ENCODE measurements around the gene PRUNE1.

The PRUNE1 gene

DNA sequence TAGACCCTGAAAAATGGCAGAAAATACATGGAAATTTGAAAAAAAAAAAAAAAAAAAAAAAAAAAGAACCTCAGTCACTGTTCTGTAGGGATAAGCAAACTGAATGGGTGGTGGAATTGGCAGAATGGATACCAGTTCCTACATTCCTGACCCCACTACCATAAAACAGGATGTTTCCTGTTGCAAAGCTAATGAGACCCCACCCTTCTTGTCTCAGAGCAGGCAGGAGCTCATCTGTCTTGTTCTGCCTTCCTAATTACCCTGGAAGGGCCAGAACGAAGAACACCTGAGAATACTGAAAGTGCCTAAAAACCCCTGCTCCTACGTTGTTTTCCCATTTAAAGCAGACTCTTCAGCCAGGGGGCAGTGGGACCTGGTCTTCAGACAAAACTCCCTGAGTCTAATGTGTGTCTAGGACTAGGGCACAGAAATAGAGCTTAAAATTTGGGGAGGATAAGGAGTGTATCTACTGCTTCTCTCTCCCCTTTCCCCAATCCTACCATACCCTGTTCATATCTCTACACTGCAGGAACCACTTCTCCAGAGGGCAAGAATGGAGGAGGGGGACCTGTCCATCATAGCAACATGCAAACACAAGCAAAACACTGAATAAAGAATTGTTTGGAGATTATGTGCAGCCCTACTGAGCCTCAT lies 43.2 kb downstream of the PRUNE1 start:
- no peak for DNase-seq (ENCODE audit: insufficient read length, low spot score)
- FAIRE-seq, result no peak
- TF ChIP-seq, protein P1, sequence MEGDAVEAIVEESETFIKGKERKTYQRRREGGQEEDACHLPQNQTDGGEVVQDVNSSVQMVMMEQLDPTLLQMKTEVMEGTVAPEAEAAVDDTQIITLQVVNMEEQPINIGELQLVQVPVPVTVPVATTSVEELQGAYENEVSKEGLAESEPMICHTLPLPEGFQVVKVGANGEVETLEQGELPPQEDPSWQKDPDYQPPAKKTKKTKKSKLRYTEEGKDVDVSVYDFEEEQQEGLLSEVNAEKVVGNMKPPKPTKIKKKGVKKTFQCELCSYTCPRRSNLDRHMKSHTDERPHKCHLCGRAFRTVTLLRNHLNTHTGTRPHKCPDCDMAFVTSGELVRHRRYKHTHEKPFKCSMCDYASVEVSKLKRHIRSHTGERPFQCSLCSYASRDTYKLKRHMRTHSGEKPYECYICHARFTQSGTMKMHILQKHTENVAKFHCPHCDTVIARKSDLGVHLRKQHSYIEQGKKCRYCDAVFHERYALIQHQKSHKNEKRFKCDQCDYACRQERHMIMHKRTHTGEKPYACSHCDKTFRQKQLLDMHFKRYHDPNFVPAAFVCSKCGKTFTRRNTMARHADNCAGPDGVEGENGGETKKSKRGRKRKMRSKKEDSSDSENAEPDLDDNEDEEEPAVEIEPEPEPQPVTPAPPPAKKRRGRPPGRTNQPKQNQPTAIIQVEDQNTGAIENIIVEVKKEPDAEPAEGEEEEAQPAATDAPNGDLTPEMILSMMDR (IDR thresholded peaks at IDR 0.05; ENCODE audit: insufficient read depth, missing control alignments), result no peak

DNA sequence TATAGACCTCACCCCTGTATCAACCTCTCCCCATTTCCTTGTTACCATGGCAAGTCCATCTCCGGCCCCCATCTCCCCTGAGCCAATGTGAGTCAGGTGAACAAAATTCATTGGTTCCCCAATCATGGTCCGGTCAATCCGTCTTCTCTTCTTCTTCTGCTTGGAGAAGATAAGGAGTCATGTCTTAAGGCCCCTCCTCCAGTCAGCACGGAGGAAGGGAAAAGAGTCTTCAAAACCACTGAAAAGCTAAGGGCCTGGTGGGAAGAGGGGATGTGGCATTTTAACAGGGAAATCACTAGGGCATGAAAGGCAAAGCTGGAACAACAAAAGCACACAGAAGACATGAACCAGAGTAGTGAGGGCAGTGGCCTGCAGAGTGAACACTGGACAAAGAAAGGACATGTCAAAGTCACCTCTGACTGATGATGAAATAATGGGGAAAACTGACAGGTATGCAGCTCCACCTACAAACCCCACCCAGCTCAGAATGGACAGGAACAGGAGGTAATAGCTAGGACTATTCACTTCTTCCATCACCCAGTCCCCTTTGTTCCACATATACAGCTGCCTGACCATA lies 46.8 kb downstream of the PRUNE1 start:
- no peak for DNase-seq (ENCODE audit: insufficient read length, low spot score)
- FAIRE-seq, result no peak
- TF ChIP-seq, protein P1 (IDR thresholded peaks at IDR 0.05; ENCODE audit: insufficient read depth, missing control alignments), result no peak

DNA sequence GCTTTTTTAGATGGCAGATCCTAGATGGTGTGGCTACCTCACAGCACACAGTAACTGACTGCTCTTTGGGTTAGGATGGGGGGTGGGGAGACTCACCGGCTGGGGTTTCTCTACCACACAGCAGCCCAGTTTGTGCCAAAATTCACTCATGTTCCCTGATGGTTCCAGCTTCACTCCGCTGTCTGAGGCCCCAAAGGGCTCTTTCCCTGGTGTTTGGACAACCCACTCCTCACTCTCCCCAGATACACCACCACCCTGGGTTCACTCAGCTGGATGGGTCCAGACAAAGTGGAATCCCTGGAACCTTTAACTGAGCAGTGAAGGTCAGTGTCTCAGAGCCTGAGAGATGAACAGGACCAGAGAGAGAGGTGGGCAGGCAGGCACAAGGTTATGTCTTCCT lies 47.3 kb downstream of the PRUNE1 start:
- no peak for DNase-seq (ENCODE audit: insufficient read length, low spot score)
- TF ChIP-seq, protein P1 (IDR thresholded peaks at IDR 0.05; ENCODE audit: insufficient read depth, missing control alignments), result no peak
- no peak for FAIRE-seq

DNA sequence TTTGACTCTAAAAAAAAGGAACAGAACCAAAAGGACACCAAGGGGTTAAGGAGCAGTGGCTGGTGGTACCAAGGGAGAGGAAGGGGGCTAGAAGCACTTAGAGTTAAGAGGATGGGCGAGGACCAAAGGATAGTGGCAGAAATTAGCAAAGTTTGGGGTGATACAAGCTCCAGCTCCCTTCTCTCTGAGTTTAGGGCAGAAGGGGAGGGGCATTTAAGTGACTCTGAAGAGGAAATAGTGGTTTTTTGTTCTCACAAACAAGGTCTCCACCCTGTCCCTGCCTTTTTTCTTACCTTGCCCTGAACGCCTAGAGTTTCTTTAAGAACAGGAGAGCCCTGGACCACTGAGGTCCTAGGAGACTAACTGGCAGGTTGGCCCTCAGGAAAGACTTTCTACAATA lies 47.9 kb downstream of the PRUNE1 start:
- FAIRE-seq (no peak), DNase-seq (ENCODE audit: insufficient read length, low spot score) (no peak)
- TF ChIP-seq, protein P1 (IDR thresholded peaks at IDR 0.05; ENCODE audit: insufficient read depth, missing control alignments), result no peak

DNA sequence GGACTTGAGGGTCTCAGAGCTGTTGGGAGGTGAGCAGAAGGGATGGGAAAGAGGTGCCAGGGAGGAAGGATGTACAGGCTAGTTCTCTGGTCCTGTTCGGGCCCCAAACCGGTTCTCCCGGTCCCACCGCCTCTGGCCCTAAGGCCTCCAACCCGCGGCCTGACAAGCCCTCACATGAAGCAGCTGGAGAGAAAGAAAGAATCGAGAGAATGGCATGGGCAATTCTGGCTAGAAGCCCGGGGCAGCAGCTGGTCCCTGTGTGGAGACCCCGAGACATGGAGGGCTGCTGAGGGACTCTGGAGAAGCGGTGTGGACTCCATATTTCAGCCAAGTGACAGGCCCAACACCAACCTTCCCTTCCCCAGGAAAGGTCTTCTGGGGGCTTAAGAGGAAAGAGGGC lies 50.4 kb downstream of the PRUNE1 start:
- DNase-seq (ENCODE audit: insufficient read length, low spot score) (no peak), FAIRE-seq (no peak)

DNA sequence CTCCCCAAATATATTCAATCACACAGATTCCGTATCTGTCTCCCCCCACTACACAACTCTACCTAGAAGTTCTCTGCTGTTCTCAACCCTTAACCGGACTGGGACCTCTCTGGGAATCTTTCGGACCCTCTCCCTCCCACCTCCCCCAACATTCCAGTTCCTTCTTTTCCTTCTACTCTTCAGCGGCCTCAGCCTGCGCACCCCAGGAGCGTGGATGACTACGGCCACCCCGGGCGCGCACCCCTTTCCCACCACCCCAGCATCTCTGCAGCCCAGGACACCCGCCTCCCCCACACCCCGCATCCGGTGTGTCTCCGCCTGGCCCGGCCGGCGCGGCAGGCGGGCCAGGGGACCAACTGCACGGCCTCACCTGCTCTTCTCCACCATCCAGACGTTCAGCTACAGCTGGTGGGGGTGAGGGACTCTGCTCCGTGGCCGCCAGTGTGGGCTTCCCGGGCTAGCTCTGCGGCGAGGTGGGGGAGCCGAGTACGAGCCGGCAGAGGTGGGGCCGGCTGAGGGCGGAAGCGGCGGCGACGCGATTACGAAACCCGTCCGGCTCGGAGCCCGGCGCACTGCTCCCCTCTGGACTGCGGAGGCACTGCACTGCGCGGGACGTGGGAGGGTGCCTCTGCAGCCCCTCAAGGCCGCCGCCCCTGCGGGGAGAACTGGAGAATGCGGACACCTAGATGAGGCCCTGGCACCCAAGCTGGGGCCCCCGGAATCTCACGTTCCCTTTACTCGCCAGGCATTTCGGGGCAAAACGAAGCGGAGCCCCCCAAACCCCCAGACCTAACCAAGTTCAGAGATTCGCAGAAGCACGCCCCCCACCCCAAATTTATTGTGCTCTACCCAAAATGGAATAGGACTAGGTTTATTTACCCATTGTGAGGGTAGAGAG lies 51.1 kb downstream of the PRUNE1 start, which contains the start of gene CDC42SE1:
TSS of gene CDC42SE1 (minus strand) at position 514 of the 898 bp plus-strand sequence. CDS start 3,892 bp downstream, outside the sequence.
- FAIRE-seq (no peak), DNase-seq (ENCODE audit: insufficient read length, low spot score) (peak; percentile 96)
- TF ChIP-seq, protein P1 (IDR thresholded peaks at IDR 0.05; ENCODE audit: insufficient read depth, missing control alignments), result peak; percentile 71

More for the DNA sequence above, 50.4 kb downstream of the PRUNE1 start:
- TF ChIP-seq, protein P1 (IDR thresholded peaks at IDR 0.05; ENCODE audit: insufficient read depth, missing control alignments), result no peak

Measured in D721Med (cell line).